Astrocyte (in vitro differentiated cells and primary cell): ENCODE measurements around the gene THAP11. TPM values are rescaled to one million over a fixed set of nuclear protein-coding genes. Genes with fewer than 3 reads are reported as not detected.

Experiments
- DNase-seq: peaks from one replicate; pipeline ENCODE4 v3.0.0-alpha.2; 2010; ENCODE audit warnings: low read depth
- FAIRE-seq: peaks from 2 replicates; lab custom pipeline; 2011; peaks lifted over from hg19 to GRCh38; lab: Jason Lieb, UNC
- H2AFZ ChIP-seq: 2 replicates; pipeline ENCODE4 v1.6.0; 2012; ENCODE audit warnings: low read depth, low read length, inconsistent platforms
- H3K27ac ChIP-seq: 2 replicates; pipeline ENCODE4 v1.5.1; 2011; ENCODE audit warnings: low read depth, low read length, inconsistent platforms
- H3K27me3 ChIP-seq: 2 replicates; pipeline ENCODE4 v1.6.0; 2011; ENCODE audit warnings: low read length, inconsistent platforms; ENCODE audit not compliant: insufficient read depth
- H3K36me3 ChIP-seq: 2 replicates; pipeline ENCODE4 v1.5.1; 2011; ENCODE audit warnings: low read length, inconsistent platforms; ENCODE audit not compliant: insufficient read depth
- H3K4me1 ChIP-seq: 2 replicates; pipeline ENCODE4 v1.5.1; 2011; ENCODE audit warnings: low read length, inconsistent platforms; ENCODE audit not compliant: insufficient read depth
- H3K4me2 ChIP-seq: 2 replicates; pipeline ENCODE4 v1.6.0; 2012; ENCODE audit warnings: low read length, inconsistent platforms
- H3K4me3 ChIP-seq: 2 replicates; pipeline ENCODE4 v1.5.1; 2011; ENCODE audit warnings: low read depth, mild to moderate bottlenecking, low read length, inconsistent platforms; ENCODE audit not compliant: insufficient read depth
- H3K79me2 ChIP-seq: 2 replicates; pipeline ENCODE4 v1.6.0; 2012; ENCODE audit warnings: mild to moderate bottlenecking, low read length, inconsistent platforms; ENCODE audit not compliant: insufficient read depth
- H3K9ac ChIP-seq: 2 replicates; pipeline ENCODE4 v1.6.0; 2012; ENCODE audit warnings: mild to moderate bottlenecking, low read length, inconsistent platforms
- H3K9me3 ChIP-seq: 2 replicates; pipeline ENCODE4 v1.5.1; 2012; ENCODE audit warnings: low read depth, mild to moderate bottlenecking, low read length, inconsistent platforms; ENCODE audit not compliant: insufficient read depth
- H4K20me1 ChIP-seq: 2 replicates; pipeline ENCODE4 v1.6.0; 2012; ENCODE audit warnings: low read length, inconsistent platforms; ENCODE audit not compliant: insufficient read depth
- H3K27ac Mint-ChIP-seq: one replicate; pipeline ENCODE4 v1.8.0; 2021; ENCODE audit warnings: mild to moderate bottlenecking, mixed read lengths; ENCODE audit not compliant: unreplicated experiment
- H3K27me3 Mint-ChIP-seq: one replicate; pipeline ENCODE4 v1.8.0; 2021; ENCODE audit warnings: low read depth, mixed read lengths; ENCODE audit not compliant: unreplicated experiment
- H3K36me3 Mint-ChIP-seq: one replicate; pipeline ENCODE4 v1.8.0; 2021; ENCODE audit warnings: low read depth, mixed read lengths; ENCODE audit not compliant: unreplicated experiment
- H3K4me1 Mint-ChIP-seq: one replicate; pipeline ENCODE4 v1.8.0; 2021; ENCODE audit warnings: low read depth, mixed read lengths; ENCODE audit not compliant: unreplicated experiment
- H3K4me3 Mint-ChIP-seq: one replicate; pipeline ENCODE4 v1.8.0; 2021; ENCODE audit warnings: mild to moderate bottlenecking, moderate library complexity, mixed read lengths; ENCODE audit not compliant: unreplicated experiment
- H3K9me3 Mint-ChIP-seq: one replicate; pipeline ENCODE4 v1.8.0; 2021; ENCODE audit warnings: mild to moderate bottlenecking, mixed read lengths; ENCODE audit not compliant: unreplicated experiment
- CTCF ChIP-seq: IDR thresholded peaks from 2 replicates; pipeline ENCODE4 v1.5.1; 2011; ENCODE audit warnings: low read depth, mild to moderate bottlenecking, inconsistent platforms, low read length, moderate library complexity; ENCODE audit not compliant: insufficient read depth
- EZH2 ChIP-seq: IDR thresholded peaks from 2 replicates; pipeline ENCODE4 v1.6.1; 2012; ENCODE audit warnings: mild to moderate bottlenecking, low read length, inconsistent platforms; ENCODE audit not compliant: insufficient read depth
- total RNA-seq: library from RNA; stranded (reverse); gene quantifications from 2 replicates; pipeline ENCODE4 v1.2.1, GENCODE V29; 2021

Gene THAP11
- total RNA-seq, 1 donor from 2014 or later = 16.5 TPM

- no peak overlapping the region for H3K4me2 ChIP-seq
- TF ChIP-seq EZH2 (no peak), CTCF (no peak)
- no peaks in the 10 kb centered on the region for H3K9me3 ChIP-seq
- no peaks in the 10 kb centered on the region for H3K9me3 Mint-ChIP-seq
- H3K27me3 Mint-ChIP-seq = no peaks in the 10 kb centered on the region
- H3K36me3 Mint-ChIP-seq = peaks cover 21% of the 10 kb centered on the region
- no peaks in the 10 kb centered on the region for H3K27me3 ChIP-seq
- no peak for DNase-seq
- H3K9ac ChIP-seq = no peak overlapping the region
- peaks cover 6% of the 10 kb centered on the region for H3K4me1 ChIP-seq
- H3K27ac Mint-ChIP-seq = peak overlapping the region; percentile 88
- no peak overlapping the region for H3K4me3 ChIP-seq
- no peaks in the 10 kb centered on the region for H3K79me2 ChIP-seq
- peaks cover 28% of the 10 kb centered on the region for H3K36me3 ChIP-seq
- H3K27ac ChIP-seq = no peak overlapping the region
- FAIRE-seq = no peak
- H4K20me1 ChIP-seq = peaks cover 49% of the 10 kb centered on the region
- no peak overlapping the region for H2AFZ ChIP-seq
- H3K4me1 Mint-ChIP-seq = peaks cover 7% of the 10 kb centered on the region
- H3K4me3 Mint-ChIP-seq = no peak overlapping the region
Observed at GRCh38 chr16:67883146-67883871, 41.2 kb downstream of the THAP11 start.

- Mint-ChIP-seq H3K4me1 (peaks cover 7% of the 10 kb centered on the region), H3K9me3 (no peaks in the 10 kb centered on the region), H3K4me3 (no peak overlapping the region), H3K27ac (no peak overlapping the region), H3K36me3 (peaks cover 21% of the 10 kb centered on the region), H3K27me3 (no peaks in the 10 kb centered on the region)
- no peak for TF ChIP-seq EZH2
- peak; percentile 61 for TF ChIP-seq CTCF
- H3K27me3 ChIP-seq = no peaks in the 10 kb centered on the region
- peaks cover 6% of the 10 kb centered on the region for H3K4me1 ChIP-seq
- peaks cover 45% of the 10 kb centered on the region for H4K20me1 ChIP-seq
- no peaks in the 10 kb centered on the region for H3K79me2 ChIP-seq
- no peak overlapping the region for H3K27ac ChIP-seq
- H3K9ac ChIP-seq = no peak overlapping the region
- peaks cover 22% of the 10 kb centered on the region for H3K36me3 ChIP-seq
- FAIRE-seq (no peak), DNase-seq (no peak)
- no peaks in the 10 kb centered on the region for H3K9me3 ChIP-seq
- no peak overlapping the region for H2AFZ ChIP-seq
- no peak overlapping the region for H3K4me3 ChIP-seq
- no peak overlapping the region for H3K4me2 ChIP-seq
Observed at GRCh38 chr16:67883872-67884261, 41.7 kb downstream of the THAP11 start.

- Histone ChIP-seq H3K27ac (no peak within 1 kb of the TSS), H3K27me3 (no peaks in the 10 kb centered on the region), H3K9me3 (no peaks in the 10 kb centered on the region), H3K4me1 (peaks cover 6% of the 10 kb centered on the region), H3K79me2 (no peaks in the 10 kb centered on the region), H3K36me3 (peaks cover 16% of the 10 kb centered on the region), H3K9ac (no peak within 1 kb of the TSS), H4K20me1 (peaks cover 42% of the 10 kb centered on the region), H3K4me2 (peak within 1 kb of the TSS; percentile 62), H2AFZ (no peak within 1 kb of the TSS), H3K4me3 (no peak within 1 kb of the TSS)
- peak; percentile 70 for DNase-seq
- no peak for TF ChIP-seq EZH2
- no peak for TF ChIP-seq CTCF
- no peak for FAIRE-seq
- Mint-ChIP-seq H3K36me3 (peaks cover 16% of the 10 kb centered on the region), H3K4me1 (peaks cover 7% of the 10 kb centered on the region), H3K9me3 (no peaks in the 10 kb centered on the region), H3K27me3 (no peaks in the 10 kb centered on the region), H3K27ac (no peak within 1 kb of the TSS), H3K4me3 (peak within 1 kb of the TSS; percentile 9)
Observed at GRCh38 chr16:67884684-67885083, 42.6 kb downstream of the THAP11 start, which contains the start of gene NRN1L. Gene NRN1L, plus strand, starts transcription at chr16:67884885. Its CDS starts 19 bp downstream, at chr16:67884904.
